Adipose tissue (tissue), 3 donors: ENCODE data around the gene PCMTD2. TPM values are rescaled to one million over a fixed set of nuclear protein-coding genes. Genes with fewer than 3 reads are reported as not detected.
"Not testable (repeated sequence)": the region's sequence is repeated elsewhere in the genome, so short reads cannot be mapped to it uniquely, and the experiment has no call there.

Source experiments
- H3K27ac ChIP-seq: one replicate; pipeline ENCODE4 v1.5.1; 2013; ENCODE audit warnings: low read depth, low read length
- WGBS, 3 donors: extraction: QIAGEN DNeasy Blood & Tissue Kit; methylation state at CpG; one replicate each; pipeline ENCODE4 v1.1.7; 2013; 5-methylcytosine and 5-hydroxymethylcytosine counted together
- polyA plus RNA-seq, 3 donors: library from polyadenylated mRNA; stranded (reverse); fragments of 200-250 nt; gene quantifications; one replicate each; pipeline ENCODE4 v1.2.3, GENCODE V29; 2013
- donor health status: healthy with polysubstance abuse.
- donor health status: Bipolar disorder and iron deficiency.
- donor health status: healthy.

Gene PCMTD2
- polyA plus RNA-seq, 3 donors = 17.5 to 29.0 (median 21.1) TPM

DNA sequence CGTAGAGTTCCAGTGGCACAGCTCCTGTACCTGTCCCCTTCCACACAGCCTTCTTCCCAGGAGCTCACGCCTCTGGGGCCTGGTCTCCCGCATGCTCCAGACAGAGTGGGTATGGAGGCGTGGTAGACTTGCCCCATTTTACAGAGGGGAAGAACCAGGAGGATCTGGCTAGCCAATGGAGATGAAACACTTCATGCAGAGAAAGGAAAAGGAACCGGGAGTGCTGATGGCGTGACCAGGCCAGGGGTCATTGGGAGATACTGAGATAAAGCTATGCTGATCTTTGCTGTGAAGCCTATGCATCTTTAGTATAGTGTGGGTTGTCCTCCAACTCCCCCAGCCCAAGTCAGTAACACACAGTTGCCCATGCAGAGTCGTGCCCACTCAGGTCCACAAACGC is 62.5 kb downstream of the PCMTD2 start:
- 78 to 91% (median 86%) methylated on average over 6 to 8 of the region's 8 CpGs for WGBS, 3 donors
- not testable (repeated sequence) for H3K27ac ChIP-seq

DNA sequence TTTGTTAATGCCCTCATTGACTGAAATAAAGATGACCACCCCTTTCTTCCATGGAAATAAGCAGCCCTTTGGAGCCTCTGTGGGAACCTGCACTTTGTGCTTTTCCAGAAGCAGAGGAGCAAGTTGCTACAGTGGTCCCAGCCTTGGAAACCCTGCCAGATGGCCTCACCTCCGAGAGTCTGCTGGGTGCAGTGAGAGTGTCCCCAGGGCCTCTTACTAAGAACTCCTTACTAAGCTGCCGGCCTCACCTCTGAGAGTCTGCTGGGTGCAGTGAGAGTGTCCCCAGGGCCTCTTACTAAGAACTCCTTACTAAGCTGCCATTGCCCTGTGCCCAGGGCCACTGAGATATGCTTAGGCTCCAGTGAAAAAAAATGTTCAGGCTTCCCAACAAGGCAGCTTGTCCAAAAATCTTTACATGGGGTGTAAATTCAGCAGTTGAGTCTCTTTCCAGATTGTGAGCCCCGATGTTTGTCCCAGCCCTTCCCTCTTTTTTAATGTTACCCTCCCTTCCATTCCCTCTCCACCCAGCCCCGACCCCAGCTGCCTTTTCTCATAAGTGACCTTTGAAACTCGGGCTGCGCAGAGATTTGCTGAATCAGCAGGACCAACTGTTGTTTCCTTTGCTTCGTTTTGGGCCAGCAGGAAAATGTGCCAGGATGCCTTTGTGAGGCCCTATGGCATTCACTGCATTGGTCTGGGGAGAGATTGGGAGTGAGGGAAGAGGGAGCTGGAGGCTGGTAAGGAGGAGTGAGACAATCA is 66.7 kb downstream of the PCMTD2 start:
- WGBS, 3 donors = 56 to 66% (median 64%) methylated on average over 7 of the region's 7 CpGs
- not testable (repeated sequence) for H3K27ac ChIP-seq

Other genes starting within 250 kb of the PCMTD2 start
- under 1 TPM; 0.56 to 0.58 (median 0.56) TPM for gene C20orf204, start 219.6 kb upstream of the PCMTD2 start, polyA plus RNA-seq
- 10 to 100 TPM in 2 of 3 donors, 1 to 10 TPM in 1; 8.1 to 53.5 (median 33.4) TPM for gene SOX18, start 206.1 kb upstream of the PCMTD2 start, polyA plus RNA-seq
- gene TCEA2, start 192.6 kb upstream of the PCMTD2 start, polyA plus RNA-seq = 10 to 100 TPM; 17.2 to 48.5 (median 35.4) TPM
- 10 to 100 TPM in 2 of 3 donors, 1 to 10 TPM in 1; 4.9 to 19.9 (median 19.2) TPM for gene RGS19, start 176.2 kb upstream of the PCMTD2 start, polyA plus RNA-seq
- gene OPRL1, start 175.7 kb upstream of the PCMTD2 start, polyA plus RNA-seq = 1 to 10 TPM in 2 of 3 donors, under 1 TPM in 1; 0.45 to 1.2 (median 1.1) TPM
- under 1 TPM in 2 of 3 donors, not detected in 1; 0.27 to 0.64 TPM for gene LKAAEAR1, start 171.3 kb upstream of the PCMTD2 start, polyA plus RNA-seq
- gene NPBWR2, start 148.2 kb upstream of the PCMTD2 start, polyA plus RNA-seq = not detected
- gene MYT1, start 91.3 kb upstream of the PCMTD2 start, polyA plus RNA-seq = under 1 TPM in 1 of 3 donors, not detected in 2; 0.25 TPM